Fibroblast of gingiva (primary cell): ENCODE results near the gene SERPINA1.
A peak's percentile ranks its signal among the peaks of the same experiment; 100 is the strongest.
"Not testable (repeated sequence)": the region's sequence is repeated elsewhere in the genome, so short reads cannot be mapped to it uniquely, and the experiment has no call there.

ENCODE experiments used
- DNase-seq: peaks from one replicate; pipeline ENCODE4 v3.0.0-alpha.2; 2011; ENCODE audit warnings: low read depth

The SERPINA1 gene

GRCh38 chr14:94346065-94346786 is 42.2 kb downstream of the SERPINA1 start:
- not testable (repeated sequence) for DNase-seq

GRCh38 chr14:94345344-94346064 is 42.9 kb downstream of the SERPINA1 start:
- DNase-seq, result peak; percentile 91

- DNase-seq, result peak; percentile 59
These were observed 44.0 kb downstream of the SERPINA1 start for GRCh38 chr14:94344389-94344788.

- no peak for DNase-seq
These were observed 45.0 kb downstream of the SERPINA1 start for GRCh38 chr14:94343238-94344005.

GRCh38 chr14:94342334-94342934 is 46.0 kb downstream of the SERPINA1 start:
- DNase-seq, result peak; percentile 99

GRCh38 chr14:94341656-94342333 is 46.6 kb downstream of the SERPINA1 start:
- no peak for DNase-seq

- no peak for DNase-seq
These were observed 47.9 kb downstream of the SERPINA1 start for GRCh38 chr14:94340533-94340932.

GRCh38 chr14:94338023-94338422 is 50.4 kb downstream of the SERPINA1 start:
- DNase-seq, result no peak

- peak; percentile 63 for DNase-seq
These were observed 51.1 kb downstream of the SERPINA1 start for GRCh38 chr14:94337274-94337673.

GRCh38 chr14:94334872-94335271 is 53.5 kb downstream of the SERPINA1 start:
- no peak for DNase-seq

- DNase-seq, result no peak
These were observed 55.8 kb downstream of the SERPINA1 start for GRCh38 chr14:94332587-94332986.

- no peak for DNase-seq
These were observed 56.3 kb downstream of the SERPINA1 start for GRCh38 chr14:94332063-94332583.

- DNase-seq, result no peak
These were observed 56.9 kb downstream of the SERPINA1 start for GRCh38 chr14:94331462-94331861.

GRCh38 chr14:94330857-94331256 is 57.5 kb downstream of the SERPINA1 start:
- no peak for DNase-seq

- DNase-seq, result no peak
These were observed 58.0 kb downstream of the SERPINA1 start for GRCh38 chr14:94330432-94330831.

- DNase-seq, result no peak
These were observed 58.5 kb downstream of the SERPINA1 start for GRCh38 chr14:94329857-94330256.

- DNase-seq, result no peak
These were observed 60.2 kb downstream of the SERPINA1 start for GRCh38 chr14:94328196-94328595.
